IPS DF 6.9 (cell line): Measurements from ENCODE around the gene BCAS3.

Experiments
- DNase-seq: peaks from one replicate; pipeline ENCODE4 v3.0.0-alpha.2; 2013; ENCODE audit warnings: low read depth, low spot score
- H3K27ac ChIP-seq: one replicate; pipeline ENCODE4 v1.5.1; 2013; ENCODE audit warnings: low read length, control low read depth
- H3K27me3 ChIP-seq: 2 replicates; pipeline ENCODE4 v1.6.1; 2013; ENCODE audit warnings: mild to moderate bottlenecking, low read length; ENCODE audit not compliant: control insufficient read depth, insufficient read depth
- H3K36me3 ChIP-seq: 2 replicates; pipeline ENCODE4 v1.6.1; 2013; ENCODE audit warnings: low read length; ENCODE audit not compliant: control insufficient read depth, insufficient read depth
- H3K4me1 ChIP-seq: 2 replicates; pipeline ENCODE4 v1.6.1; 2013; ENCODE audit warnings: low read length; ENCODE audit not compliant: control insufficient read depth, insufficient read depth
- H3K4me3 ChIP-seq: 2 replicates; pipeline ENCODE4 v1.5.1; 2013; ENCODE audit warnings: mild to moderate bottlenecking, low read length
- H3K9me3 ChIP-seq: 2 replicates; pipeline ENCODE4 v1.6.1; 2013; ENCODE audit warnings: low read length, inconsistent platforms; ENCODE audit not compliant: control insufficient read depth, insufficient read depth
- WGBS: extraction: QIAGEN DNeasy Blood & Tissue Kit; methylation state at CpG from one replicate; pipeline ENCODE4 v1.1.7; 2013; ENCODE audit warnings: mixed read lengths, missing lambda C conversion rate; ENCODE audit not compliant: insufficient read length, insufficient coverage; 5-methylcytosine and 5-hydroxymethylcytosine counted together

Gene BCAS3

DNA sequence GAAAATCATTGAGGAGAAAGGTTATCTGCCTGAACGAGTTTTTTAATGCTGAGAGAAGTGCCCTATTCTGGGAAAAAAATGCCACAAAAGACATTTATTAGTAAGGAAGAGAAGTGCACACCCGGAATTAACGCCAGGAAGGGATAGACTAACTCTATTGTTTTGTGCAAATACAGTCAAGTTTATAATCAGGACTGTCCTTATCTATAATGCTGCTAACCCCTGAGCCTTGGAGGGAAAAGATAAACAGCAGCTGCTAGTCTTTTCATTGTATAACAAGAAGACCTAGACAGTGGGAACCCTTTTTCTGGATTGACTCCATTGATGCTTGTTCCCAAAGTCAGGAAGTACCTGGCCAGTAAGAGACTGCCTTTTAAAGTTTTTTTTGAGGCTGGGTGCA lies 26.5 kb downstream of the BCAS3 start:
- no CpG with 5 or more reads among the region's 3 CpGs for WGBS
- H3K9me3 ChIP-seq, result no peaks in the 10 kb centered on the region

DNA sequence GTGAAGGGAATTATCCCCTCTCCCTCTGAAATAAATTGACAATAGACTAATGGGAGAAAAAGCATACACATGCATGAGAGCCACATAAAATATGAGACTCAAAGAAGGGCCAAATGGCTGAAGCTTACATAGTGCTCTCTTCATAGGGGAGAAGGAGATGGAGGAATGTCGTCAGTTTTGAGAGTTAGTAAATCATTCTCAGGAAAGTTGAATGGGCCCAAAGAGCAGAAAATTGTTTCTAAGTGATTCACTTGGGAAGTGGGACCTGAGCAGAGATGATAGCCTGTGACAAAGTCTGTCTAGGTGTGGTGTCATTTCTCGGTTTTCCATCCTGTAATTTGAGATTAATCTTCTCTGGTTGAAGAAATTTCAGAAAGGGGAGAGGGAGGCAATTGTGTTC lies 35.0 kb downstream of the BCAS3 start:
- Histone ChIP-seq H3K36me3 (no peaks in the 10 kb centered on the region), H3K27me3 (no peaks in the 10 kb centered on the region), H3K4me1 (no peaks in the 10 kb centered on the region), H3K9me3 (no peaks in the 10 kb centered on the region), H3K4me3 (no peak overlapping the region), H3K27ac (no peak overlapping the region)
- no peak for DNase-seq
- WGBS, result no CpG with 5 or more reads among the region's 2 CpGs

More for the DNA sequence above, 26.5 kb downstream of the BCAS3 start:
- Histone ChIP-seq H3K27ac (no peak overlapping the region), H3K4me1 (no peaks in the 10 kb centered on the region), H3K4me3 (no peak overlapping the region), H3K27me3 (no peaks in the 10 kb centered on the region), H3K36me3 (no peaks in the 10 kb centered on the region)
- DNase-seq, result no peak

DNA sequence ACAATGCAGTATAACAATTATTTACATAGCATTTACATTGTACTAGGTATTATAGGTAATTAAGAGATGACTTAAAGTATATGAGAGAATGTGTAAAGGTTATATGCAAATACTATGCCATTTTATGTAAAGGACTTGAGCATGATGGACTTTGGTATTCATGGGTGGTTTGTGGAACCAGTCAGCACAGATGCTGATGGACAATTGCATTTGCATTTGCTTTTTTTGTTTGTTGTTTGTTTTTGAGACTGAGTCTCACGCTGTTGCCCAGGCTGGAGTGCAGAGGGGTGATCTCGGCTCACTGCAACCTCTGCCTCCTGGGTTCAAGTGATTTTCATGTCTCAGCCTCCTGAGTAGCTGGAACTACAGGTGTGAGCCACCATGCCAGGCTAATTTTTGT lies 36.0 kb downstream of the BCAS3 start:
- no CpG with 5 or more reads among the region's 2 CpGs for WGBS
- no peaks in the 10 kb centered on the region for H3K36me3 ChIP-seq
- no peaks in the 10 kb centered on the region for H3K4me1 ChIP-seq
- H3K9me3 ChIP-seq, result no peaks in the 10 kb centered on the region
- H3K4me3 ChIP-seq, result no peak overlapping the region
- no peak overlapping the region for H3K27ac ChIP-seq
- no peak for DNase-seq
- no peaks in the 10 kb centered on the region for H3K27me3 ChIP-seq

- Histone ChIP-seq H3K4me1 (no peaks in the 10 kb centered on the region; the same call in 1 of the 2 replicates), H3K27me3 (no peaks in the 10 kb centered on the region), H3K9me3 (no peaks in the 10 kb centered on the region), H3K36me3 (no peaks in the 10 kb centered on the region), H3K4me3 (no peak overlapping the region), H3K27ac (no peak overlapping the region)
- no peak for DNase-seq
- no CpG with 5 or more reads among the region's 1 CpG for WGBS
Measured at GRCh38 chr17:60716766-60717165, 39.1 kb downstream of the BCAS3 start.

- no peak for DNase-seq
- Histone ChIP-seq H3K9me3 (no peaks in the 10 kb centered on the region), H3K27me3 (no peaks in the 10 kb centered on the region), H3K4me3 (no peak overlapping the region), H3K36me3 (no peaks in the 10 kb centered on the region), H3K27ac (no peak overlapping the region), H3K4me1 (no peaks in the 10 kb centered on the region; the same call in 1 of the 2 replicates)
- WGBS, result no CpG with 5 or more reads among the region's 9 CpGs
Measured at GRCh38 chr17:60717814-60718213, 40.2 kb downstream of the BCAS3 start.

DNA sequence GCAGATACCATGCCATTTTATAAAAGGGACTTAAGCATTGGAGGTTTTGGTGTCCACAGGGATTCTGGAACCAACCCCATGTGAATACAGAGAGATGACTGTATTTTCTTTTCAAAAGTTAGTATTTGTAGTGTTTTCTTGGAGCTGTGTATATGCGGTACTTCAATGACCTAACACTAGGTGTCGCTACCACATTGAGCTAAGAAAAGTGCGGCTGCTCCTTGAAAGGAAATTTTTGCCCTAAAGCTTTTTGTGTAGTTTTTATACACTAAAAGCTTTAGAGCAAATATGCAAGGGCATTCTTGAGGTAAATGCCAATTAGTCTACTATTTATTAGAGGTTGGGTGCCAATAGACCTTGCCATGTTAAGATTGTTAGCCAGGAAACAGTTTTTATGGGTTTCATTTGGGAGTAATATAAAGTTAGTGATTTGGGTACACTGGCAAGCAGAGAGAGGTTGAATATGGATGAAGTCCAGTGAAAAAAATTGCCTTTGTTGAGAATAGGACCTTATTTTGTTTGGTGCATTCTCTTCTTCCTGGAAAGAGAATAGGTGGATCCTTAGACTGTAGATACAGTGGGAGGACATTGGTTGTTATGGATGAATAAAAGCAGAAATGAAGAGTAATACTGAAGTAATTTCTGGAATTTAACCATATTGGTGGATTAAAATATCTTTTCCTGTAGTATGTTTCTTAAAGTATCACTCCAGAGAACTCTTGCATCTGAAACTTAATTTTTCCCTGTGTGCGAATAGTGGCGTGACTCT lies 43.3 kb downstream of the BCAS3 start:
- H3K4me1 ChIP-seq, result no peaks in the 10 kb centered on the region; the same call in 1 of the 2 replicates
- no peaks in the 10 kb centered on the region for H3K27me3 ChIP-seq
- H3K36me3 ChIP-seq, result no peaks in the 10 kb centered on the region
- DNase-seq, result peak; percentile 70
- no peak overlapping the region for H3K27ac ChIP-seq
- WGBS, result no CpG with 5 or more reads among the region's 5 CpGs
- H3K4me3 ChIP-seq, result no peak overlapping the region
- no peaks in the 10 kb centered on the region for H3K9me3 ChIP-seq

GRCh38 chr17:60724647-60725046 lies 47.0 kb downstream of the BCAS3 start:
- Histone ChIP-seq H3K9me3 (no peaks in the 10 kb centered on the region), H3K4me3 (no peak overlapping the region)
- no peak for DNase-seq

GRCh38 chr17:60729854-60730253 lies 52.2 kb downstream of the BCAS3 start:
- DNase-seq, result no peak
- H3K36me3 ChIP-seq, result no peaks in the 10 kb centered on the region
- no CpG with 5 or more reads among the region's 6 CpGs for WGBS
- no peaks in the 10 kb centered on the region for H3K4me1 ChIP-seq
- no peak overlapping the region for H3K27ac ChIP-seq
- no peak overlapping the region for H3K4me3 ChIP-seq
- H3K9me3 ChIP-seq, result no peaks in the 10 kb centered on the region
- H3K27me3 ChIP-seq, result no peaks in the 10 kb centered on the region

More at GRCh38 chr17:60724647-60725046, 47.0 kb downstream of the BCAS3 start:
- Histone ChIP-seq H3K36me3 (no peaks in the 10 kb centered on the region), H3K4me1 (no peaks in the 10 kb centered on the region; the same call in 1 of the 2 replicates), H3K27me3 (no peaks in the 10 kb centered on the region), H3K27ac (no peak overlapping the region)

DNA sequence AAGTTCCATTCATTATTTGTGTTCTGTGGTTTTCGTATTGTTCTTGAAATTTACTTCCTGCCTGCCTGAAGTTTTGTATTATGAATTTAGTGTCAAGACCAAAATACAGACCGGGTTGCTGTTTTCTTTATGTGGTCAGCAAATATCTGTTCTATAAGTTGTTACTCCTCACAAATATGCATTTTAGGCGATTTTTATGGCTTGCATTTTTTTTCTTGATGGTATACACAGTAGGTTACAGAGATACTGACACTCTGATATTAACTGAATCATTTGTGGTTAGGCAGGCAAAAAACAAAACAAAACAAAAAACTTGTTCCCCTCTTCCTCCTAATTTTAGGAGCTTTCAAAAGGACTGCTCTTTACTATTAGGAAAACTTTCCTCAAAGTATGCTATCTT lies 52.6 kb downstream of the BCAS3 start:
- Histone ChIP-seq H3K4me3 (no peak overlapping the region), H3K27ac (no peak overlapping the region)

DNA sequence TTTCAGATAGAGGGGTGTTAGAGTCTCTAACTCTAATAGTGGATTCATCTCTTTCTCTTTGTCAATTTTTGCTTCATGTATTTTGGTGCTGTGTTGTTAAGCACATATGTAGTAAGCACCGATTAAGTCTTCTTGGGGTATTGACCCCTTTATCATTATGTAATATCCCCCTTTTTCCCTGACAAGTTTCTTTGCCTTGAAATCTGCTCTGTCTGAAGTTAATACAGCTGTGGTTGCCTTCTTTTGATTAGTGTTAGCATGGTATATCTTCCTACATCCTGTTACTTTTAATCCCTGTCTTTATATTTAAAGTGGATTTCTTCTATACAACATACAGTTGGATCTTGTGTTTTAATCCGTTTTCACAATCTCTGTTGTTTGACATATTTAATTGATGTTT lies 60.6 kb downstream of the BCAS3 start:
- Histone ChIP-seq H3K36me3 (no peaks in the 10 kb centered on the region), H3K9me3 (no peaks in the 10 kb centered on the region), H3K27me3 (no peaks in the 10 kb centered on the region), H3K4me3 (no peak overlapping the region), H3K4me1 (no peaks in the 10 kb centered on the region), H3K27ac (no peak overlapping the region)
- WGBS, result no CpG with 5 or more reads among the region's 2 CpGs
- no peak for DNase-seq

More for the DNA sequence above, 52.6 kb downstream of the BCAS3 start:
- H3K36me3 ChIP-seq, result no peaks in the 10 kb centered on the region
- no peaks in the 10 kb centered on the region for H3K9me3 ChIP-seq
- no peaks in the 10 kb centered on the region for H3K4me1 ChIP-seq
- no peaks in the 10 kb centered on the region for H3K27me3 ChIP-seq
- no peak for DNase-seq
- no CpG with 5 or more reads among the region's 3 CpGs for WGBS

GRCh38 chr17:60740584-60740983 lies 62.9 kb downstream of the BCAS3 start:
- no peak overlapping the region for H3K27ac ChIP-seq
- no peaks in the 10 kb centered on the region for H3K36me3 ChIP-seq
- H3K27me3 ChIP-seq, result no peaks in the 10 kb centered on the region
- H3K4me3 ChIP-seq, result no peak overlapping the region
- no peak for DNase-seq
- H3K4me1 ChIP-seq, result no peaks in the 10 kb centered on the region
- WGBS, result 100% methylated on average over 1 of the region's 4 CpGs
- no peaks in the 10 kb centered on the region for H3K9me3 ChIP-seq
